Activated naive CD4-positive, alpha-beta T cell treated with anti-CD3 and anti-CD28 coated beads, Interleukin-2, amount 50 U/mL, for 72 hours (primary cell): ENCODE measurements around the gene ZNF646. TPM values are rescaled to one million over a fixed set of nuclear protein-coding genes. Genes with fewer than 3 reads are reported as not detected.

Experiments used
- ATAC-seq, 2 donors: fragments of 150-1000 bp; cut with Tn5 transposase; 2 replicates each; pipeline ENCODE4 v1.10.0; 2021; ENCODE audit warnings: mild to moderate bottlenecking in 2 of 2, moderate library complexity in 2 of 2
- DNase-seq, 2 donors: peaks; one replicate each; pipeline ENCODE4 v3.0.0; 2021 to 2022; ENCODE audit warnings: low spot score in 2 of 2
- H3K27ac Mint-ChIP-seq, 2 donors: one replicate each; pipeline ENCODE4 v1.8.0; 2022; ENCODE audit warnings: mild to moderate bottlenecking in 2 of 2, mixed read lengths in 2 of 2
- H3K36me3 Mint-ChIP-seq, 2 donors: one replicate each; pipeline ENCODE4 v1.8.0; 2022; ENCODE audit warnings: mixed read lengths in 2 of 2
- H3K9me3 Mint-ChIP-seq, 2 donors: one replicate each; pipeline ENCODE4 v1.8.0; 2022; ENCODE audit warnings: mixed read lengths in 2 of 2
- total RNA-seq, 2 donors: library from RNA; stranded (reverse); gene quantifications; one replicate each; pipeline ENCODE4 v1.2.3, GENCODE V29; 2022

Gene ZNF646, protein sequence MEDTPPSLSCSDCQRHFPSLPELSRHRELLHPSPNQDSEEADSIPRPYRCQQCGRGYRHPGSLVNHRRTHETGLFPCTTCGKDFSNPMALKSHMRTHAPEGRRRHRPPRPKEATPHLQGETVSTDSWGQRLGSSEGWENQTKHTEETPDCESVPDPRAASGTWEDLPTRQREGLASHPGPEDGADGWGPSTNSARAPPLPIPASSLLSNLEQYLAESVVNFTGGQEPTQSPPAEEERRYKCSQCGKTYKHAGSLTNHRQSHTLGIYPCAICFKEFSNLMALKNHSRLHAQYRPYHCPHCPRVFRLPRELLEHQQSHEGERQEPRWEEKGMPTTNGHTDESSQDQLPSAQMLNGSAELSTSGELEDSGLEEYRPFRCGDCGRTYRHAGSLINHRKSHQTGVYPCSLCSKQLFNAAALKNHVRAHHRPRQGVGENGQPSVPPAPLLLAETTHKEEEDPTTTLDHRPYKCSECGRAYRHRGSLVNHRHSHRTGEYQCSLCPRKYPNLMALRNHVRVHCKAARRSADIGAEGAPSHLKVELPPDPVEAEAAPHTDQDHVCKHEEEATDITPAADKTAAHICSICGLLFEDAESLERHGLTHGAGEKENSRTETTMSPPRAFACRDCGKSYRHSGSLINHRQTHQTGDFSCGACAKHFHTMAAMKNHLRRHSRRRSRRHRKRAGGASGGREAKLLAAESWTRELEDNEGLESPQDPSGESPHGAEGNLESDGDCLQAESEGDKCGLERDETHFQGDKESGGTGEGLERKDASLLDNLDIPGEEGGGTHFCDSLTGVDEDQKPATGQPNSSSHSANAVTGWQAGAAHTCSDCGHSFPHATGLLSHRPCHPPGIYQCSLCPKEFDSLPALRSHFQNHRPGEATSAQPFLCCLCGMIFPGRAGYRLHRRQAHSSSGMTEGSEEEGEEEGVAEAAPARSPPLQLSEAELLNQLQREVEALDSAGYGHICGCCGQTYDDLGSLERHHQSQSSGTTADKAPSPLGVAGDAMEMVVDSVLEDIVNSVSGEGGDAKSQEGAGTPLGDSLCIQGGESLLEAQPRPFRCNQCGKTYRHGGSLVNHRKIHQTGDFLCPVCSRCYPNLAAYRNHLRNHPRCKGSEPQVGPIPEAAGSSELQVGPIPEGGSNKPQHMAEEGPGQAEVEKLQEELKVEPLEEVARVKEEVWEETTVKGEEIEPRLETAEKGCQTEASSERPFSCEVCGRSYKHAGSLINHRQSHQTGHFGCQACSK (N-terminal part only)
- 10 to 100 TPM; 20.2 to 35.6 TPM for total RNA-seq

DNA sequence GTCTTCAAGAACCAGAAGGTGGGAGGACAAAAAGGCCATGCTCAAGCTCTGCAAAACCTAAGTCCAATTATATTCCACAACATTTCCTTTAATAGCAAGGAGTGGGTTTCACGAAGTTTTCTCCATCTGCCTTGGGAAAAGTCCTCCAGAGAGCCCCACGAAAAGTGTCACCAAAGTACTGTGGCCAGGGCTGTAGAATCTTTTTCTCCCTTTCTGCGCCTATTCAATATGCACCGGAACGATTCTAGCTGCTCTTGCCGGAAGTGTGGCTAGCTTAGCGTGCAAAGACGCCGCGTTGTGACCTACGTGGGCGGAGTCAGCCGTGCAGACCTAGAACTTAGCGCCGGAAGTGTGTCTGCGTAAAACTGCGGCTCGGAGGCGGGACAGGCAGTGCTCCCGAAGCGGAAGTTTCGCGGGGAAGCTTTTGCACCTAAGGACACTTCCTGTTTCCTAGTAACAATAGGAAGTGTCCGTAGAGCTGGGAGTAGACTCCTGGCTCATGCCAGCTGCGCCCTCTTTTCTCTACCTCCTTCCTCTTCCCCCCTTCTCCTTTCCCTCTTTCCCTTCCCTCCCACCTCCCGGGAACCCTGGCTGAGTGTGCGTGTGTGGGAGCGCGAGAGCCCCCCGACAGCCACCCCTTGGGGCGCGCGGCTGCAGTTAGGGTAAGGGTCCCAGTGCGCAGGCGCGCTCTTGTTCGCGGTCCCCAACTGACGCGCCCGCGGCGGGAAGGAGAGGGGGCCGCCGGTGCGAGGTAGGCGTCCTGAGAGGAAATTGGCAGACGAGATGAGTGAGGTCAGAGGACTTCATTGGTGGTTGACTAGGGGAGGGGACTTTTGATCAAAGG lies at the start of gene ZNF646, which contains the start of gene ZNF668:
Gene ZNF646 (plus strand): TSS at position 453 of the 844 bp plus-strand sequence. CDS start 1,903 bp downstream, outside the sequence.
Gene ZNF668 (minus strand): TSS at position 271 of the 844 bp plus-strand sequence. CDS start 9,781 bp downstream, outside the sequence.
- peaks cover 28 to 34% of the 10 kb centered on the region in 2 donors for H3K36me3 Mint-ChIP-seq

DNA sequence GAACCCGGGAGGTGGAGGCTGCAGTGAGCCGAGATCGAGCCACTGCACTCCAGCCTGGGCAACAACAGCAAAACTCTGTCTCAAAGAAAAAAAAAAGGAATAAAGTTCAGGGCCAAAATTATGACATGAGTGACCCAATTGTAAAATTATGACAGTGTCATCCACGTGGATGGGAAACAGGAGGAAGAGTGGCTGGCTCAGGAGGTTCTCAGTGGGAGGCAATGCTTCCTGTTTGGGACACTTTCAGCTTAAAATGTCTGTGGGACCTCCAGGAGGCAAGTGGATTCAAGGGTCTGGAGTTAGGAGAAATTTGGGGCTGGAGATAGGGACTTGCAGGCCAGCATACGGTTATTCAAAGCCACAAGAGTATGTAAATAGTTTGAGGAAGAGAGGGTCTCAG lies 48.9 kb upstream of the ZNF646 start:
- no peaks in the 10 kb centered on the region for H3K36me3 Mint-ChIP-seq

More for the DNA sequence above, at the start of gene ZNF646, which contains the start of gene ZNF668:
- no peaks in the 10 kb centered on the region for H3K9me3 Mint-ChIP-seq
- ATAC-seq (peak; percentile 82 to 84), DNase-seq (peak; percentile 94 to 97)
- peak within 1 kb of the TSS; percentile 99 for H3K27ac Mint-ChIP-seq

DNA sequence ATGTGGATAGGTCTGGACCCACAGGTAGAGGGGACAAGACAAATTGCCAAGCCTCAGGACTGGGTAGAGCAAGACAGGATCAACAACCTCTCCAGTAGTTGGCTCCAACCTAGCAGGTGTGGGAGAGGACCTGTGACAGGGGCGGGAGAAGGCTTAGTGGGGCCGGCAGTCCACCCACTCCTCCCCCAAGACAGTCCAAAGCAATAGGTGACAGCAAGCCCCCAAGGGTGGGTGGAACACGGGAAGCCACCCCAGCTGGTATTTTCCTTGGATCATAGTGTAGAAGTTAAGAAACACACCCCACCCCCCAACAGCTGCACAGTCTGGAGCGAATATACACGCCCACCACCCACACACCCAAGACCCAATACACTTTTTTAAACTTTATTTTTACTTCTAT lies 45.0 kb upstream of the ZNF646 start:
- Mint-ChIP-seq H3K36me3 (peaks cover 4 to 6% of the 10 kb centered on the region in 2 donors), H3K27ac (no peak overlapping the region), H3K9me3 (no peaks in the 10 kb centered on the region)
- DNase-seq (no peak), ATAC-seq (no peak)

More for the DNA sequence above, 48.9 kb upstream of the ZNF646 start:
- DNase-seq (no peak), ATAC-seq (no peak)
- Mint-ChIP-seq H3K9me3 (no peaks in the 10 kb centered on the region), H3K27ac (no peak overlapping the region)

DNA sequence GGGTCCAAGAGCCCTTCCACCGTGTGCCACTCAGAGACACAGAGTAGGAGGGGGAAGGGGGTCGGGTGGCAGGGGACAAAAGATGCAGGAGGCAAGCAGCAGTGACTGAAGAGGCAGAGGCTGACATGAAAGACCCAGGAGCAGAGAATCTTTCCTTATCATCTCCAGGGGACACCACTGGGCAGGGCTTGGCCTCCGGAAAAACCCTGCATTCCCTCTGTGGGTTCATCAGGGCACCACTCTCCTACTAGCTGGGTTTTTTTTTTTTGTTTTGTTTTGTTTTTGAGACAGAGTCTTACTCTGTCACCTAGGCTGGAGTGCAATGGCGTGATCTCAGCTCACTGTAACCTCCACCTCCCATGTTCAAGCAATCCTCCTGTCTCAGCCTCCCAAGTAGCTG lies 42.9 kb upstream of the ZNF646 start:
- H3K9me3 Mint-ChIP-seq = no peaks in the 10 kb centered on the region
- H3K36me3 Mint-ChIP-seq = peaks cover 4 to 6% of the 10 kb centered on the region in 2 donors
- no peak for DNase-seq
- no peak for ATAC-seq
- peak overlapping the region in 1 of 2 donors; percentile 98 for H3K27ac Mint-ChIP-seq

DNA sequence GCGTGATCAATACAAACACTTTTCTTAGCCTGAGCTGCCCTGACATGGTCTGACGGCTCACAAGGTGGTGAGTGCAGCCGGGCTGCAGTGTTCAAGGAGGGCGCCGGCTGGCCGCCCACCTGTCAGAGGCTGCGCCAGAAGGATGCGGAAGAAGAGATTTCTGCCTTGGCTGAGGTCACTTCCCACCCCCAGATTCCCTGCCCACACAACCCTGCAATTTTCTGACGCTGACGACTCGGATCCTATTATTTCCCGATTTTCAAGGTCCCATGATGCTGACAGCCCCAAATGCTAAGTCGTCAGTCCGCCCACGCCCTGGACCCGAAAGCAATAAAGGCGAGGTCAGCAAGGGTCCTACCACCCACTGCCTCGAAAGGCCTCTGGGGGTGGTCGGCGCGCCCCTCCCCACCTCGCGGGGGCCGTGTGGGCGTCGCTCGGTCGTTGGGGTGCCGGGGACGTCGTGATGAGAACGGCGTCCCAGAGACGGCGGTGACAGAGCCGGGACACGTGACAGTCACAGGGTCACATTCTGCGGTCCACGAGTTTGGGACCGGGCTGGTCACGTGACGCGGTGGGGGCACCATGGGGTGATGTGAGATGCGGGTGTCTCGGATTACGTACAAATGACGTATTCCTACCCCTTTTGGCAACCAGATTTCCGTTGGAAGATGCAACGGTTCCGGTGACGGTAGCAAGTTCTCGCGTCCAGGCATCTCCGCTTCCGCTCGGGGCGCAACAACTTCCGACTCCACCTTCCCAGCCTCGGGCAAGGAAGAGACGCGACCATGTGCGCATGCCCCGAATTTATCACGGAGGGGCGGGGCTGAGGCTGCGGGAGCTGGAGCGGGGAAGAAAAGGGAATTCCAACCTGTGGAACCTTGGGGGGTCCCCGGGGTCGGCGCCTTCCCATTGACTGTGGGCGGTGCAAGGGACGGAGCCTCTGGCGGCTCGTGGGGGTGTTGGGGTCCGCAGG lies 41.2 kb upstream of the ZNF646 start, which contains the start of gene STX4:
Gene STX4 (plus strand): TSS at position 823 of the 973 bp plus-strand sequence. CDS start 248 bp downstream, outside the sequence.
- Mint-ChIP-seq H3K36me3 (peaks cover 4 to 6% of the 10 kb centered on the region in 2 donors), H3K9me3 (no peaks in the 10 kb centered on the region), H3K27ac (peak within 1 kb of the TSS; percentile 85 to 98)
- DNase-seq (peak; percentile 95 to 99), ATAC-seq (peak; percentile 86 to 90)

DNA sequence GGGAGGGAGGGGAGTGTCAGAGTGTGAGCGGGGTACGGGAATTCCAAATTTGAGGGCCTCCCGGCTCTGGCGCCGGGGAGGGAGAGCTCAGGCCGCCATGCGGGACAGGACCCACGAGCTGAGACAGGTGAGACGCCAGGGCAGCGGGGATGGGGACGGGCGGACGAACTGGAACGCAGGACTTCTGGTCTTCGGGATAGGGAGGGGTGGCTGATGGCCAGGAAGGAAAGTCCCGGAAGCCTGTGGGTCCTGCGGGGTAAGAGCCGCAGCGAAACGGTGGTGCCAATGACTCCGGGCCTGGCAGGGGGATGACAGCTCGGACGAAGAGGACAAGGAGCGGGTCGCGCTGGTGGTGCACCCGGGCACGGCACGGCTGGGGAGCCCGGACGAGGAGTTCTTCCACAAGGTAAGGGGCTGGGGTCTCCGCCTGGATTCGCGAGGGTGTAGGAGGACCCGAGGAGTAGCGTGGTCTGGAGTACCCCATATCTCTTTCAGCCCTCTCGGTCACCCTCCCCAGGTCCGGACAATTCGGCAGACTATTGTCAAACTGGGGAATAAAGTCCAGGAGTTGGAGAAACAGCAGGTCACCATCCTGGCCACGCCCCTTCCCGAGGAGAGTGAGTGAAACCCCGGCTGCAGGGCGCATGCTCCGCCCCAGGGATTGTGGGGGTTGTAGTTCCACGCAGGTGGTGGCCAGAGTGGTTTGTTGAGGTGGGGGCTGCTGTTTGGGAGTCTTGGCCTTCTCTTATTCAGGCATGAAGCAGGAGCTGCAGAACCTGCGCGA lies 40.3 kb upstream of the ZNF646 start:
- DNase-seq = peak; percentile 84 to 86
- Mint-ChIP-seq H3K27ac (peak overlapping the region; percentile 85 to 98), H3K36me3 (peaks cover 4 to 6% of the 10 kb centered on the region in 2 donors), H3K9me3 (no peaks in the 10 kb centered on the region)
- peak; percentile 41 to 59 for ATAC-seq

DNA sequence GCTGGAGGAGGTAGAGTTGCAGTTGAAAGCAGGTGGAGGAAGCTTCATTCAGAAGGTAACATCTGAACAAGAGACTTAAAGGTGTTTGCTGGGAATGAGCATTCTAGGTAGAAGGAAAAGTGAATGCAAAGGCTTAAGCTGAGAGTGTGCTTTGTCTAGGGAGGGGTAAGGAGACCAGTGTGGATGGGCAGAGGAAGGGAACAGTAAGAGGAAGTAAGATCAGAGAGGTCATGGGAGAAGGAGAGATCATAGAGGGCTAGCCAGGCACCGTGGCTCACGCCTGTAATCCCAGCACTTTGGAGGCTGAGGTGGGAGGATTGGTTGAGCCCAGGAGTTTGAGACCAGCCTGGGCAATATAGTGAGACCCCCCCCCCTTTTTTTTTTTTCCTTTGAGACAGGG lies 37.5 kb upstream of the ZNF646 start:
- Mint-ChIP-seq H3K9me3 (no peaks in the 10 kb centered on the region), H3K36me3 (peaks cover 4 to 6% of the 10 kb centered on the region in 2 donors), H3K27ac (peak overlapping the region in 1 of 2 donors; percentile 59)
- no peak for DNase-seq
- no peak for ATAC-seq

DNA sequence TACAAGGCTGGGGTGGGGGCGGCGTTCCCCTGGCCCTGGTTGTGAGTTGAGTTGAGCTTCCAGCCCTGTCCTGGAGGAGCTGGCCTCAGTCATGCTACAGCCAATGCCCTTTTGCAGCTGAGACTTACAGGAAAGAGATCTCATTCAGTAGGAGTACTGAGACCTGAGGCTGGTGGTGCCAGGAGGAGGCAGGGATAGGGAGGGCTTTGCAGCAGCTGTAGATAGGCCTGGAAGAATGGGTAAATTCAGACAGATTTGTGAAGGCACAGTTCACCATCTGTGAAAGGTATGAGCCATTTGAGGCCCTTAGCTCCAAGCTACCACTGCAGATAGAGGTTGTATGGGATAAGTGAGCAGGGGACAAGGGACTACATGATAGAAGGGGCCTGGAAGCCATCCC lies 35.2 kb upstream of the ZNF646 start:
- peak overlapping the region; percentile 12 to 79 for H3K27ac Mint-ChIP-seq
- ATAC-seq = no peak
- no peaks in the 10 kb centered on the region for H3K36me3 Mint-ChIP-seq
- no peak for DNase-seq
- H3K9me3 Mint-ChIP-seq = no peaks in the 10 kb centered on the region

DNA sequence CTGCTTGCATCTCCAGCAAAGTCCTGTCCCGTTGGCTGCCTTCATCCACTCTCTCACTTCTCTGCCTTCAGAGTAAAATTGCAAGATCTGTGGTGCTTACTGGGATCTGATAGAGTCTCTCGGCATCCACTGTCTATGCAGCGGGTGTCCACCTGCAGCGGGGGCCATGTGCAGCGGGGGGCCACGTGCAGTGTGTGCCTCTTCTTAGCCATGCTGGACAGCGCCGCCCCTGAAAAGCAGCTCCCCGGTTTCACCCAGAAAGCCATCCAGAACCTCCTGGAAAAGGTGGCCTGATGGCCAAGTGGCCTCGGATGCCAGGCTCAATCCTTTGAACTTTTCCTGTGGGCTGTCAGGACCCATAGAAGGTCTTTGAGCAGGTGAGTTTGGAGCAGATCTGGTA lies 31.4 kb upstream of the ZNF646 start:
- DNase-seq (no peak), ATAC-seq (no peak)
- Mint-ChIP-seq H3K27ac (no peak overlapping the region), H3K36me3 (no peaks in the 10 kb centered on the region), H3K9me3 (no peaks in the 10 kb centered on the region)

DNA sequence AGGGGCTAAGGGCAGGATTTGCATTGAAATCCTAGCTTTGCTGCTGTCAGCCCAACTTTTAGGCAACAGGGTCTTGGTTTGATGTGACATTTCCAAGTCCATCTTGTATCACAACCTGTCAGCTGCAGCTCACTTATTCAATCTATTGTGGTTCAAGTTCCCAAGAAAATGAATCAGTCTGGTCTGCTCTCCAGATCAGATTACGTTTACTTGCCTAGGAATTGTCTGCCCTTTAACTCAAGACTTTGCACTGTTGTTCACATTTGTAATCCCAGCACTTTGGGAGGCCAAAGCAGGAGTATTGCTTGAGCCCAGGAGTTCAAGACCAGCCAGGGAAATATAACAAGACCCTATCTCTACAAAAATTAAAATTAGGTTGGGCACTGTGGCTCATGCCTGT lies 30.9 kb upstream of the ZNF646 start:
- no peak for DNase-seq
- Mint-ChIP-seq H3K27ac (no peak overlapping the region), H3K9me3 (no peaks in the 10 kb centered on the region), H3K36me3 (no peaks in the 10 kb centered on the region)
- no peak for ATAC-seq

DNA sequence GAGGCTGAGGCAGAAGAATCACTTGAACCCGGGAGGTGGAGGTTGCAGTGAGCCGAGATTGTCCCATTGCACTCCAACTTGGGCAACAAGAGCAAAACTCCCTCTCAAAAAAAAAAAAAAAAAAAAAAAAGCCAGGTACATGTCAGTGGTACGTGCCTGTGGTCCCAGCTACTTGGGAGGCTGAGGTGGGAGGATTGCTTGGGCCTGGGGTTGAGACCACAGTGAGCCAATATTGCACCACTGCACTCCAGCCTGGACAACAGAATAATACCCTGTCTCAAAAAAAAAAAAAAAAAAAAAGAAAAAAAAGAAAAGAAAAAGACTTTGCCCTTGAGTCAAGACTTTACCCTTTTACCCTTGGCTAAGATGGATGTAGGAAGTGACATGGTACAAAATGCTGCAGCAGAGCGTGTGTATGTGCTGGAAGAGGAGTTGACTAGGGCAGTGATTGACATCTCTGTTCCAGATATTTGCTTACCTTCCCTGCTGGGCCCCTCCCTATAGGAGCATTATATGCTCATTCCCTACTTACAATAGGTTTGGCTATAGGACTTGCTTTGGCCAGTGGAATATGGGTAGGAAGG lies 30.2 kb upstream of the ZNF646 start:
- no peak for ATAC-seq
- no peak for DNase-seq
- Mint-ChIP-seq H3K36me3 (no peaks in the 10 kb centered on the region), H3K27ac (peak overlapping the region in 1 of 2 donors; percentile 9), H3K9me3 (no peaks in the 10 kb centered on the region)

DNA sequence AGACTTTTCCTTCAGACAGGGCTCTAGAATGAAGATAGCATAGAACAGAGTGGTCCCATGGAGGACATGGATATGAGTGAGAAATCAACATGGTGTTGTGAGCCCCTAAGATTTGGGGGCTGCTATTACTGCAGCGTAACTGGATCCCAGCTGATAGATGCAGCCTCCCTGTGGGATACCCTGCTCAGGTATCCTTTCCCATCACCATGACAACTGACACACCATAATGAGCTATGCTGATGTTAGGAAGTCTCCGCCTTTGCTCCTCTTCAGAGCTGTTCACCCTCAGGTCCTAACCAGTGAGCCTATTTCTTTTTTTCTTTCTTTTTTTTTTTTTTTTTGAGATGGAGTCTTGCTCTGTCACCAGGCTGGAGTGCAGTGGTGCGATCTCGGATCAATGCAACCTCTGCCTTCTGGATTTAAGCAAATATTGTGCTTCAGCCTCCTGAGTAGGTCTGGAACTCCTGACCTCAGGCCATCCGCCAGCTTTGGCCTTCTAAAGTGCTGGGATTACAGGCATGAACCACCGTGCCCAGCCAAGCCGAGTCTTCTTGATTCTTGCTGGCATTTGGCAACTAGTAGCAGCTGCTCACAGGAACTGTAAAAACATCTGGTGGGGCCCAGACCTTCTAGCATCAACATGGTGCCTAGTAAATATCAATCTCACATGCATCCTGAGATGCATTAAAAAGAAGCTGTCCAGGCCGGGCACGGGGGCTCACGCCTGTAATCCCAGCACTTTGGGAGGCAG lies 23.8 kb upstream of the ZNF646 start:
- ATAC-seq (no peak), DNase-seq (no peak)
- Mint-ChIP-seq H3K27ac (peak overlapping the region in 1 of 2 donors; percentile 68), H3K36me3 (no peaks in the 10 kb centered on the region), H3K9me3 (no peaks in the 10 kb centered on the region)

DNA sequence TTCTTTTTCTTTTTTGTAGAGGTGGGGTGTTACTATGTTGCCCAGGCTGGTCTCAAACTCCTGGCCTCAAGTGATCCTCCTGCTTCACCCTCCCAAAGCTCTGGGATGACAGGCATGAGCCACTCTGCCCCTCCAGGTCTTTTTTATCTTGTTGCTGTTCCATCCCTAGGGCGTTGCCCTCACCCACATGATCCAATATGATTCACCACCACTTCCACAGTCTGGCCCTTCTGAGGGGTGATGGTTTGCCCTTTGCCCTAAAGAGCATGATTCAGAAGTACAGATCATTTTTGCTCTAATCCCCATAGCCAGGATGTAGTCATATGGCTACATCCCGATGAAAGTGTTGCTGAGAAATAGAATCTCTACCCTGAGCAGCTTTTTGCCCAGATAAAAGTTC lies 22.1 kb upstream of the ZNF646 start:
- Mint-ChIP-seq H3K9me3 (no peaks in the 10 kb centered on the region), H3K27ac (peak overlapping the region; percentile 5 to 12), H3K36me3 (no peaks in the 10 kb centered on the region)
- ATAC-seq (peak; percentile 78 to 99), DNase-seq (no peak)
